Measurements from ENCODE around the gene OLFM4.

- TF ChIP-seq POLR2AphosphoS5 (IDR thresholded peaks at IDR 0.05; ENCODE audit: low read depth, low read length) (no peak), REST (IDR thresholded peaks at IDR 0.05; ENCODE audit: insufficient read depth in 1 of 2, low read depth in 2 of 2, low read length in 2 of 2) (no peak)
These were observed 5.4 kb upstream of the OLFM4 start for GRCh38 chr13:53023246-53023645.

Data from PFSK-1 (cell line).